Skin epidermis (tissue), 12 donors: ENCODE results near the gene GPR42.
"Not testable (repeated sequence)": the region's sequence is repeated elsewhere in the genome, so short reads cannot be mapped to it uniquely, and the experiment has no call there.

Experiments used
- H3K27ac ChIP-seq, 21 experiments: fragments of 200-600 bp; sonication (generic) in 11 of 21; one replicate each; pipeline ENCODE4 v1.5.0; 2020; ENCODE audit warnings: mild to moderate bottlenecking in 3 of 21, inconsistent platforms in 2 of 21, moderate library complexity in 2 of 21
- H3K4me3 ChIP-seq, 7 experiments: fragments of 200-600 bp; sonication (generic) in 2 of 7; one replicate each; pipeline ENCODE4 v1.5.0; 2020; ENCODE audit warnings: inconsistent platforms in 2 of 7, mild to moderate bottlenecking in 2 of 7, moderate library complexity in 1 of 7

Gene GPR42

GRCh38 chr19:35360880-35361420 is 9.9 kb upstream of the GPR42 start:
- no peak overlapping the region for H3K4me3 ChIP-seq

GRCh38 chr19:35362261-35363000 is 8.4 kb upstream of the GPR42 start:
- Histone ChIP-seq H3K27ac (no peak overlapping the region), H3K4me3 (no peak overlapping the region)

More at GRCh38 chr19:35360880-35361420, 9.9 kb upstream of the GPR42 start:
- H3K27ac ChIP-seq = no peak overlapping the region

GRCh38 chr19:35363001-35363590 is 7.8 kb upstream of the GPR42 start:
- H3K27ac ChIP-seq = no peak overlapping the region
- H3K4me3 ChIP-seq = no peak overlapping the region

GRCh38 chr19:35363711-35364425 is 7.0 kb upstream of the GPR42 start:
- Histone ChIP-seq H3K27ac (no peak overlapping the region), H3K4me3 (no peak overlapping the region)

- Histone ChIP-seq H3K27ac (no peak overlapping the region), H3K4me3 (no peak overlapping the region)
These were observed 5.6 kb upstream of the GPR42 start for GRCh38 chr19:35365303-35365702.

GRCh38 chr19:35368378-35368777 is 2.5 kb upstream of the GPR42 start:
- no peak overlapping the region for H3K4me3 ChIP-seq
- H3K27ac ChIP-seq = no peak overlapping the region

GRCh38 chr19:35369522-35369921 is 1.3 kb upstream of the GPR42 start:
- H3K4me3 ChIP-seq = no peak overlapping the region
- H3K27ac ChIP-seq = no peak overlapping the region

- Histone ChIP-seq H3K4me3 (no peak overlapping the region), H3K27ac (no peak overlapping the region)
These were observed 2.6 kb downstream of the GPR42 start for GRCh38 chr19:35373492-35373891.

- not testable (repeated sequence) for H3K4me3 ChIP-seq, H3K27ac ChIP-seq
These were observed 3.2 kb downstream of the GPR42 start for GRCh38 chr19:35374031-35374430.

- Histone ChIP-seq H3K4me3 (no peak overlapping the region), H3K27ac (no peak overlapping the region)
These were observed 4.8 kb downstream of the GPR42 start for GRCh38 chr19:35375505-35376307.

GRCh38 chr19:35377656-35378055 is 6.8 kb downstream of the GPR42 start:
- Histone ChIP-seq H3K27ac (no peak overlapping the region), H3K4me3 (no peak overlapping the region)

- H3K27ac ChIP-seq = no peak overlapping the region
- H3K4me3 ChIP-seq = no peak overlapping the region
These were observed 7.5 kb downstream of the GPR42 start for GRCh38 chr19:35378356-35378755.

- not testable (repeated sequence) for H3K4me3 ChIP-seq, H3K27ac ChIP-seq
These were observed 8.7 kb downstream of the GPR42 start for GRCh38 chr19:35379545-35379944.

- H3K27ac ChIP-seq = no peak overlapping the region
These were observed 9.1 kb downstream of the GPR42 start for GRCh38 chr19:35379992-35380391.

GRCh38 chr19:35380450-35381124 is 9.7 kb downstream of the GPR42 start:
- Histone ChIP-seq H3K4me3 (no peak overlapping the region), H3K27ac (no peak overlapping the region)

More at GRCh38 chr19:35379992-35380391, 9.1 kb downstream of the GPR42 start:
- no peak overlapping the region for H3K4me3 ChIP-seq

- H3K4me3 ChIP-seq = no peak overlapping the region
- no peak overlapping the region for H3K27ac ChIP-seq
These were observed 10.4 kb downstream of the GPR42 start for GRCh38 chr19:35381318-35381717.

GRCh38 chr19:35381926-35382325 is 11.1 kb downstream of the GPR42 start:
- H3K27ac ChIP-seq = no peak overlapping the region

GRCh38 chr19:35383536-35383935 is 12.7 kb downstream of the GPR42 start:
- no peak overlapping the region for H3K4me3 ChIP-seq
- no peak overlapping the region for H3K27ac ChIP-seq

More at GRCh38 chr19:35381926-35382325, 11.1 kb downstream of the GPR42 start:
- no peak overlapping the region for H3K4me3 ChIP-seq
